Measurements from ENCODE around the gene CERS2. TPM values are rescaled to one million over a fixed set of nuclear protein-coding genes. Genes with fewer than 3 reads are reported as not detected.

The CERS2 gene
- total and polyA plus RNA-seq, 8 donors = 75.0 to 155 (median 106) TPM

- TF ChIP-seq, protein P1, sequence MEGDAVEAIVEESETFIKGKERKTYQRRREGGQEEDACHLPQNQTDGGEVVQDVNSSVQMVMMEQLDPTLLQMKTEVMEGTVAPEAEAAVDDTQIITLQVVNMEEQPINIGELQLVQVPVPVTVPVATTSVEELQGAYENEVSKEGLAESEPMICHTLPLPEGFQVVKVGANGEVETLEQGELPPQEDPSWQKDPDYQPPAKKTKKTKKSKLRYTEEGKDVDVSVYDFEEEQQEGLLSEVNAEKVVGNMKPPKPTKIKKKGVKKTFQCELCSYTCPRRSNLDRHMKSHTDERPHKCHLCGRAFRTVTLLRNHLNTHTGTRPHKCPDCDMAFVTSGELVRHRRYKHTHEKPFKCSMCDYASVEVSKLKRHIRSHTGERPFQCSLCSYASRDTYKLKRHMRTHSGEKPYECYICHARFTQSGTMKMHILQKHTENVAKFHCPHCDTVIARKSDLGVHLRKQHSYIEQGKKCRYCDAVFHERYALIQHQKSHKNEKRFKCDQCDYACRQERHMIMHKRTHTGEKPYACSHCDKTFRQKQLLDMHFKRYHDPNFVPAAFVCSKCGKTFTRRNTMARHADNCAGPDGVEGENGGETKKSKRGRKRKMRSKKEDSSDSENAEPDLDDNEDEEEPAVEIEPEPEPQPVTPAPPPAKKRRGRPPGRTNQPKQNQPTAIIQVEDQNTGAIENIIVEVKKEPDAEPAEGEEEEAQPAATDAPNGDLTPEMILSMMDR (IDR thresholded peaks at IDR 0.05) = no peak
- intact Hi-C loops (cut with DNase I) = no loop called here
- ATAC-seq (no peak), DNase-seq (no peak), FAIRE-seq (no peak)
- WGBS, 2 donors = 81 to 86% methylated on average over 3 of the region's 3 CpGs
- no peaks in the 10 kb centered on the region for H3K36me3 ChIP-seq
- no peak overlapping the region for H3K4me3 ChIP-seq
- H3K27me3 ChIP-seq = no peaks in the 10 kb centered on the region
- no peaks in the 10 kb centered on the region for H3K9me3 ChIP-seq
- H3K4me1 ChIP-seq = peaks cover 10 to 33% (median 21%) of the 10 kb centered on the region in 3 donors
- no peak overlapping the region for H3K27ac ChIP-seq
Measured at GRCh38 chr1:151010346-151010726, 35.7 kb upstream of the CERS2 start.

DNA sequence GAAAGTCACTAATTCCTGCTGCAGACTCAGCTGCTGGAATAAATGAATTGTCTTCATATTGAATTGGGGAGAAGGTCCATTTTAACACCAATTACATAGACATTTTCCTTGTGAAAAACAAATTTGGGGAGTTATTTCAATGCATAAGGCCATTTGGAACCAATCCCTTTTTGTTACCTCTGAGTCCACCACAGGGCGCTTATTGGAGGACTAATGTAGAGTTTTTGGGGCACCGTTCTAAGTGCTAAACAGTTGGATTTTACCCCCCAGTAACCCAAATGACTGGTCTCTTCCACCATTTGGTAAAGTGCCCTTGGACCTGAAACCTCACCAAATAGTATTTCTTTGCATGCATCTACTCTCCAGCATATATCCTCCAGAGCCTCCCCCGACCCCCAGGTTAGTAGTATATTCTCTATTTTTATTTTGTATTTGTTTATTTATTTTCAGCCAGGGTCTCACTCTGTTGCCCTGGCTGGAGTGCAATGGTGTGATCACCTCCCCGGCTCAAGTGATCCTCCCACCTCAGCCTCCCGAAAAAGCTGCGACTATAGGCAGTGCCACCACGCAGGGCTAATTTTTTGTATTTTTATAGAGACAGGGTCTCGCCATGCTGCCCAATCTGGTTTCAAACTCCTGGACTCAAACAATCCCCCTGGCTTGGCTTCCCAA, 35.2 kb upstream of the CERS2 start:
- Histone ChIP-seq H3K27me3 (no peaks in the 10 kb centered on the region), H3K27ac (no peak overlapping the region), H3K4me3 (peak overlapping the region in 1 of 4 donors; percentile 67), H3K36me3 (no peaks in the 10 kb centered on the region), H3K4me1 (peaks cover 10 to 33% (median 21%) of the 10 kb centered on the region in 3 donors), H3K9me3 (no peaks in the 10 kb centered on the region)
- WGBS, 2 donors = 92 to 94% methylated on average over 8 of the region's 8 CpGs
- TF ChIP-seq, protein P1 (IDR thresholded peaks at IDR 0.05) = no peak
- DNase-seq = no peak
- FAIRE-seq = no peak
- intact Hi-C loops (cut with DNase I) = no loop called here
- ATAC-seq = no peak

DNA sequence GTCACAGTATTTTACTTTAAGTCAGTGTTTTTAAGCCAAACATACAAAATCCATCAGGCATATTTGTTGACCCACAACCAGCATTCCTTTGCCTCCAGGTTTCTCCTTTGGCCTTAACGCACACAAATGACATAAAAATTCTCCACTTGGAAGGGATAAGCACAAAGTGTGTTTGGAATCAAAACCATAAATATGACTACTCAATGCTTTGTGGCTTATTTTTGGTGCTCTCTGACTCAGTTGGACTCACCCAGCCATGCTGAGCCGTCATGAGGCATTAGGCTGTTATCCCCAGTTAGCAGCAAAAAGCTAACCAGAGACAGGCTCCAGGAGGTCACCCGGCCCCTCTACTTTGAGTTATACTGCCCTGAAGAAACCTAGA, 34.6 kb upstream of the CERS2 start:
- no peak for FAIRE-seq
- no peaks in the 10 kb centered on the region for H3K36me3 ChIP-seq
- H3K9me3 ChIP-seq = no peaks in the 10 kb centered on the region
- WGBS, 2 donors = 37 to 45% methylated on average over 3 of the region's 3 CpGs
- peaks cover 10 to 35% (median 21%) of the 10 kb centered on the region in 3 donors for H3K4me1 ChIP-seq
- intact Hi-C loops (cut with DNase I) = no loop called here
- ATAC-seq = no peak
- no peaks in the 10 kb centered on the region for H3K27me3 ChIP-seq
- H3K27ac ChIP-seq = peak overlapping the region in 2 of 4 donors; percentile 82 to 94
- no peak for DNase-seq
- TF ChIP-seq, protein P1 (IDR thresholded peaks at IDR 0.05) = no peak
- peak overlapping the region in 3 of 4 donors; percentile 56 to 67 (median 63) for H3K4me3 ChIP-seq

GRCh38 chr1:151008244-151009205, 33.9 kb upstream of the CERS2 start, which contains the start of gene PRUNE1:
TSS of gene PRUNE1 (plus strand) at chr1:151008449. CDS start at chr1:151008633, 184 bp downstream.
- Histone ChIP-seq H3K36me3 (no peaks in the 10 kb centered on the region), H3K27me3 (no peaks in the 10 kb centered on the region), H3K27ac (peak within 1 kb of the TSS; percentile 78 to 94 (median 81)), H3K4me3 (peak within 1 kb of the TSS; percentile 31 to 67 (median 60)), H3K4me1 (peaks cover 10 to 36% (median 21%) of the 10 kb centered on the region in 3 donors), H3K9me3 (no peaks in the 10 kb centered on the region)
- intact Hi-C loops (cut with DNase I) = no loop called here
- FAIRE-seq (peak; percentile 54), ATAC-seq (peak; percentile 85 to 92 (median 90)), DNase-seq (peak; percentile 95 to 99 (median 98))
- 0 to 1% methylated on average over 69 of the region's 69 CpGs for WGBS, 2 donors
- TF ChIP-seq, protein P1 (IDR thresholded peaks at IDR 0.05) = peak in 1 of 4 donors; percentile 12

Data from pancreas (tissue), 10 donors.